Measurements from ENCODE around the gene CEP112. TPM values are rescaled to one million over a fixed set of nuclear protein-coding genes. Genes with fewer than 3 reads are reported as not detected.

CEP112 gene
- total RNA-seq, 6 donors from 2014 or later: 14.3 to 70.2 (median 31.0) TPM

DNA sequence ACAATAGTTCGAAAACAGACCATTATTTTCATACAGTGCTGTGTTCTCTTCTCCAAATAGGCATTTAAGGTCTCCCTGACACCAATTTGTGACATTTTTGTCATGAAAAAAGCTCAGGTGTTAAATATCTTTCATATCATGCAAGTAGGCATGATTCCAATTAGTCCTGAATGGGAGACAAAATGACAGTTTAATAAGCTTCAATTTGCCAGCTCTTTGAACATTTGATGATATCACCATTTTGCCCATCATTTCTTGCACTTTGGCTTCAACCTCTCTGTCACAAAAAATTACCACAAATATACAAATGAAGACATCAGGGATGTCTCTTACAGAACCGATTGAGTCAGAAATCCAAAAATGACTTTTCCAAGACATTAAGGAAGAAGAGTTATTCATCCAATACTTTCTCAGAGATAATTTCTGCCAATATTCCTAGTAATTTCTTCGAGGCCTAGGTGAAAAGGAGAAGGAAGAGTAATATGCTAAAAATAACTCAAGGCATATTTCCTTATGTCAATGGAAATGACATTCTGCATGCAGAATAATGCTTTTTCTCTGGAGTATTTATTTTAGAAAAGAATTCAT, 298.1 kb downstream of the CEP112 start:
- H3K4me1 ChIP-seq: no peaks in the 10 kb centered on the region
- WGBS, 2 donors: 84 to 87% methylated on average over 3 of the region's 3 CpGs
- H3K4me3 ChIP-seq: no peak overlapping the region
- no peak overlapping the region for H3K27ac ChIP-seq
- TF ChIP-seq EP300 (IDR thresholded peaks at IDR 0.05): no peak
- TF ChIP-seq, protein P1, sequence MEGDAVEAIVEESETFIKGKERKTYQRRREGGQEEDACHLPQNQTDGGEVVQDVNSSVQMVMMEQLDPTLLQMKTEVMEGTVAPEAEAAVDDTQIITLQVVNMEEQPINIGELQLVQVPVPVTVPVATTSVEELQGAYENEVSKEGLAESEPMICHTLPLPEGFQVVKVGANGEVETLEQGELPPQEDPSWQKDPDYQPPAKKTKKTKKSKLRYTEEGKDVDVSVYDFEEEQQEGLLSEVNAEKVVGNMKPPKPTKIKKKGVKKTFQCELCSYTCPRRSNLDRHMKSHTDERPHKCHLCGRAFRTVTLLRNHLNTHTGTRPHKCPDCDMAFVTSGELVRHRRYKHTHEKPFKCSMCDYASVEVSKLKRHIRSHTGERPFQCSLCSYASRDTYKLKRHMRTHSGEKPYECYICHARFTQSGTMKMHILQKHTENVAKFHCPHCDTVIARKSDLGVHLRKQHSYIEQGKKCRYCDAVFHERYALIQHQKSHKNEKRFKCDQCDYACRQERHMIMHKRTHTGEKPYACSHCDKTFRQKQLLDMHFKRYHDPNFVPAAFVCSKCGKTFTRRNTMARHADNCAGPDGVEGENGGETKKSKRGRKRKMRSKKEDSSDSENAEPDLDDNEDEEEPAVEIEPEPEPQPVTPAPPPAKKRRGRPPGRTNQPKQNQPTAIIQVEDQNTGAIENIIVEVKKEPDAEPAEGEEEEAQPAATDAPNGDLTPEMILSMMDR (IDR thresholded peaks at IDR 0.05): no peak
- TF ChIP-seq POLR2AphosphoS5 (IDR thresholded peaks at IDR 0.05): no peak
- TF ChIP-seq POLR2A (IDR thresholded peaks at IDR 0.05): no peak
- H3K36me3 ChIP-seq: no peaks in the 10 kb centered on the region
- H3K27me3 ChIP-seq: no peaks in the 10 kb centered on the region
- no peak for DNase-seq
- no peak for ATAC-seq (ENCODE audit: low FRiP score in 2 of 2)
- H3K9me3 ChIP-seq: no peaks in the 10 kb centered on the region

DNA sequence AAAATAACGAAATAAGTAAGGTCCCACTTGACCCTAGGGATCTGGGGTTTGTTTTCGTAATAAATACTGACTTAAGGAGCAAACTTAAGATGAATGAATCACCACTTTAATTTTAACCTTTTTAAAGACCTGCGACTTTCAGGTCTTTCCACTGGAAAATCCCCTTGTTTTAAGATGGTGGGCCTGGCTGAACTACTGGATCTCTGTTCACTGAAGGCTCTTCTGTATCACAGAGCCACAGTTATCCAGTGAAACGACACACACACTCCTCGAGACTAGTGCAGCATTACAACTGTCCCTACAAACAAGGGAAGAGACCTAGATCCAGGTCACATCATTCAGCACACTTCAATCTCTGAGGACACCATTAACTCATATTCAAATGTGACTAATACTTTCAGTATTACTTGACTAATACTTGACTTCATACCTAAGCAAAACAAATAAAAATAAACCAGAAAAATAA, 299.0 kb downstream of the CEP112 start:
- no peaks in the 10 kb centered on the region for H3K4me1 ChIP-seq
- no peak for ATAC-seq (ENCODE audit: low FRiP score in 2 of 2)
- H3K9me3 ChIP-seq: no peaks in the 10 kb centered on the region
- H3K27me3 ChIP-seq: no peaks in the 10 kb centered on the region
- H3K27ac ChIP-seq: no peak overlapping the region
- H3K4me3 ChIP-seq: no peak overlapping the region
- H3K36me3 ChIP-seq: no peaks in the 10 kb centered on the region
- no peak for DNase-seq
- 81 to 88% methylated on average over 5 of the region's 5 CpGs for WGBS, 2 donors
- TF ChIP-seq POLR2AphosphoS5 (IDR thresholded peaks at IDR 0.05): no peak
- TF ChIP-seq, protein P1 (IDR thresholded peaks at IDR 0.05): no peak
- TF ChIP-seq POLR2A (IDR thresholded peaks at IDR 0.05): no peak
- TF ChIP-seq EP300 (IDR thresholded peaks at IDR 0.05): no peak

DNA sequence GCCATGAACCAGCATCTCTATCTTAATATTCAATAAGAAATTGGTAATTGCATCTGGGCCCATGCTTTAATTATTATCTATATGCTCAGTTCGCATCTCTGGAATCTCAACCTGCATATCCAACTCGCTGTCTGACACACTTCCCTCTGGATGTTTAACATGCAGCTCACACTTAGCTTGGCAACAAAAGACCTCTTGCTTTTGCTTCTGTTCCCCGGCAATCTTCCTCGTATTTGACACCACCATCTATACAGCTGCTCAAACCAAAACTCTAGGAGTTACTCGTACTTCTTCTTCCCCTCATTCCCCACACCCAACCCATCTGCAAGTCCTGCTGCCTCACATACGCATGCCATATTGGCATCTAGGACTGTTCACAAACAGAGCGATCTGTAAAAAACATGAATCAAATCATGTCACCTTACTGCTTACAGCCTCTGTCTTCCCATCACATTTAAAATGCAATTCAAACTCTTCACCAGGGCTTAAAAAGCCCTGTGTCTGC, 300.6 kb downstream of the CEP112 start:
- H3K27me3 ChIP-seq: no peaks in the 10 kb centered on the region
- no peak for ATAC-seq (ENCODE audit: low FRiP score in 2 of 2)
- H3K9me3 ChIP-seq: no peaks in the 10 kb centered on the region
- no peaks in the 10 kb centered on the region for H3K36me3 ChIP-seq
- H3K4me3 ChIP-seq: no peak overlapping the region
- no peak for DNase-seq
- TF ChIP-seq EP300 (IDR thresholded peaks at IDR 0.05) (no peak), POLR2AphosphoS5 (IDR thresholded peaks at IDR 0.05) (no peak), POLR2A (IDR thresholded peaks at IDR 0.05) (no peak)
- TF ChIP-seq, protein P1 (IDR thresholded peaks at IDR 0.05): no peak
- no peak overlapping the region for H3K27ac ChIP-seq
- no peaks in the 10 kb centered on the region for H3K4me1 ChIP-seq
- whole genome bisulfite sequencing, 2 donors: 90 to 97% methylated on average over 7 of the region's 7 CpGs

DNA sequence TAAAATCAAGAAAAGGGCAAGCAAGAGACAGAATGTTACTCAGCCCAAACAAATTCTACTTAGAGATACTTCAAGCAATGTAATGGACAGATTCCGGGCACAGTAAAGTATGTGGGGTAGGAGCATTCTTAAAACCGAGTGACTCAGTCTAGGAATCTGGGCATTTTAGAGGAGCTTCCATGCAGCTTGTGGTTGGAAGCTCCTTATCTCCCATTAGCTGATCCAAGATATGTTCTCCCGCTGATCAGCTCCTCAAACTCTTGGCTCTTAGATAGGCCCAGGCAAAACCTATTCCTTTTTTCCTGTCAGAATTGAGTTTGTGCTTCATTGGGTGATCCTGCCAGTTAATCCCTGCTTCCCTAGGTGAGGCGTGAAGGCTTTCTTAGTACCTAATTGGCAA, 303.3 kb downstream of the CEP112 start:
- WGBS, 2 donors: 81 to 87% methylated on average over 4 of the region's 4 CpGs
- Histone ChIP-seq H3K4me1 (no peaks in the 10 kb centered on the region), H3K4me3 (no peak overlapping the region), H3K27me3 (no peaks in the 10 kb centered on the region), H3K27ac (no peak overlapping the region), H3K36me3 (no peaks in the 10 kb centered on the region), H3K9me3 (no peaks in the 10 kb centered on the region)
- peak in 1 of 2 donors; percentile 56 for ATAC-seq (ENCODE audit: low FRiP score in 2 of 2)
- TF ChIP-seq, protein P1 (IDR thresholded peaks at IDR 0.05): no peak
- no peak for TF ChIP-seq POLR2AphosphoS5 (IDR thresholded peaks at IDR 0.05)
- no peak for TF ChIP-seq EP300 (IDR thresholded peaks at IDR 0.05)
- no peak for TF ChIP-seq POLR2A (IDR thresholded peaks at IDR 0.05)
- no peak for DNase-seq
